IPS-NIHi11 (cell line): ENCODE measurements around the gene RRAS.
"Not testable (repeated sequence)": the region's sequence is repeated elsewhere in the genome, so short reads cannot be mapped to it uniquely, and the experiment has no call there.

Source experiments
- DNase-seq: peaks from one replicate; pipeline ENCODE4 v3.0.0; 2012; ENCODE audit warnings: mixed read lengths, low spot score

RRAS gene

GRCh38 chr19:49631014-49631588 lies 8.8 kb downstream of the RRAS start:
- no peak for DNase-seq

- no peak for DNase-seq
Measured at GRCh38 chr19:49629659-49630058, 10.3 kb downstream of the RRAS start.

- DNase-seq = no peak
Measured at GRCh38 chr19:49626226-49626625, 13.7 kb downstream of the RRAS start.

GRCh38 chr19:49624967-49625910 lies 14.7 kb downstream of the RRAS start:
- DNase-seq = peak; percentile 51

GRCh38 chr19:49617860-49618259 lies 22.1 kb downstream of the RRAS start:
- DNase-seq = not testable (repeated sequence)

- DNase-seq = no peak
Measured at GRCh38 chr19:49616945-49617344, 23.0 kb downstream of the RRAS start.

- no peak for DNase-seq
Measured at GRCh38 chr19:49616532-49616931, 23.4 kb downstream of the RRAS start.

GRCh38 chr19:49615861-49616260 lies 24.1 kb downstream of the RRAS start:
- DNase-seq = no peak

GRCh38 chr19:49614096-49614833 lies 25.7 kb downstream of the RRAS start:
- DNase-seq = no peak

- no peak for DNase-seq
Measured at GRCh38 chr19:49613374-49613773, 26.6 kb downstream of the RRAS start.

- DNase-seq = no peak
Measured at GRCh38 chr19:49609499-49610092, 30.3 kb downstream of the RRAS start.

- no peak for DNase-seq
Measured at GRCh38 chr19:49605605-49606004, 34.3 kb downstream of the RRAS start.

GRCh38 chr19:49602806-49603205 lies 37.1 kb downstream of the RRAS start:
- DNase-seq = no peak

GRCh38 chr19:49601482-49602038 lies 38.4 kb downstream of the RRAS start:
- no peak for DNase-seq

GRCh38 chr19:49599378-49600295 lies 40.3 kb downstream of the RRAS start:
- DNase-seq = no peak

- no peak for DNase-seq
Measured at GRCh38 chr19:49597703-49597974, 42.3 kb downstream of the RRAS start.

- no peak for DNase-seq
Measured at GRCh38 chr19:49596954-49597702, 42.8 kb downstream of the RRAS start.

- DNase-seq = no peak
Measured at GRCh38 chr19:49596407-49596806, 43.5 kb downstream of the RRAS start.

GRCh38 chr19:49595819-49596404 lies 44.0 kb downstream of the RRAS start:
- DNase-seq = no peak
